HepG2 (cell line): Measurements from ENCODE around the gene SLC16A7. TPM values are rescaled to one million over a fixed set of nuclear protein-coding genes. Genes with fewer than 3 reads are reported as not detected.

Experiments used
- ATAC-seq: fragments of 200-7000 bp; cut with Tn5 transposase; 3 replicates; pipeline ENCODE4 v1.9.1; 2020; ENCODE audit warnings: mild to moderate bottlenecking, moderate library complexity
- BruUV-seq: library from RNA; stranded (reverse); fragments of 400-500 nt; replicated peaks from 2 replicates; lab custom pipeline; 2021; lab: Mats Ljungman, UMichigan
- CTCF ChIA-PET: fragments of 300-600 bp; formaldehyde crosslinking; extraction: SDS; loops from one replicate; lab custom pipeline; 2021; ENCODE audit warnings: low total read pairs, inconsistent platforms, low intra/inter-chr PET ratio; lab: Yijun Ruan, JAX
- POLR2A ChIA-PET: fragments of 350-600 bp; sonication (Branson Sonifier 250); formaldehyde crosslinking; loops from one replicate; lab custom pipeline; 2020; ENCODE audit warnings: antibody characterized with exemption, inconsistent platforms; lab: Yijun Ruan, JAX
- DNase-seq: peaks from one replicate; pipeline ENCODE4 v3.0.0-alpha.2; 2015; ENCODE audit warnings: low spot score
- FAIRE-seq: peaks from 3 replicates; lab custom pipeline; 2011; peaks lifted over from hg19 to GRCh38; lab: Jason Lieb, UNC
- H2AFZ ChIP-seq: one replicate; pipeline ENCODE4 v1.6.1; 2011; ENCODE audit warnings: low read length, inconsistent platforms
- H3K27ac ChIP-seq: fragments of 300-600 bp; 3 replicates; pipeline ENCODE4 v1.8.0; 2011; ENCODE audit warnings: mixed run types, mild to moderate bottlenecking, mixed read lengths, low read length, inconsistent platforms; ENCODE audit not compliant: insufficient read depth; ENCODE audit errors: extremely low read length
- H3K27me3 ChIP-seq, 2 experiments: fragments of 200-600 bp in 1 of 2; 2 replicates in 1 of 2; 3 replicates in 1 of 2; pipeline versions ENCODE4 v1.6.0 to v1.8.0; 2011; ENCODE audit warnings: low read length in 2 of 2, mild to moderate bottlenecking in 2 of 2, moderate library complexity in 2 of 2, inconsistent platforms in 1 of 2; ENCODE audit not compliant: insufficient read depth in 2 of 2, control insufficient read depth in 1 of 2
- H3K36me3 ChIP-seq, 2 experiments: fragments of 200-600 bp in 1 of 2; replicated peaks in 1 of 2; 2 replicates in 1 of 2; 3 replicates in 1 of 2; pipeline versions ENCODE4 v1.5.1 to v1.8.0; 2011; ENCODE audit warnings: low read length in 2 of 2, inconsistent platforms in 1 of 2; ENCODE audit not compliant: insufficient read depth in 2 of 2, control insufficient read depth in 1 of 2
- H3K4me1 ChIP-seq: 2 replicates; pipeline ENCODE4 v1.5.1; 2012; ENCODE audit warnings: low read length, inconsistent platforms; ENCODE audit not compliant: insufficient read depth
- H3K4me2 ChIP-seq: 2 replicates; pipeline ENCODE4 v1.6.0; 2011; ENCODE audit warnings: low read depth, low read length, inconsistent platforms
- H3K4me3 ChIP-seq, 3 experiments: fragments of 200-600 bp in 1 of 3; sonication (generic), shearing (Covaris generic) in 1 of 3; replicated peaks in 1 of 3; 2 replicates each; pipeline ENCODE4 v1.5.1; 2011 to 2016; ENCODE audit warnings: low read length in 3 of 3, inconsistent platforms in 2 of 3, low read depth in 2 of 3, mild to moderate bottlenecking in 2 of 3, control low read depth in 1 of 3, mixed read lengths in 1 of 3; ENCODE audit not compliant: insufficient read depth in 1 of 3
- H3K79me2 ChIP-seq: one replicate; pipeline ENCODE4 v1.6.1; 2011; ENCODE audit warnings: low read length, inconsistent platforms; ENCODE audit not compliant: insufficient read depth
- H3K9ac ChIP-seq: 2 replicates; pipeline ENCODE4 v1.6.0; 2011; ENCODE audit warnings: mild to moderate bottlenecking, low read depth, low read length, inconsistent platforms; ENCODE audit not compliant: insufficient read depth
- H3K9me3 ChIP-seq: 2 replicates; pipeline ENCODE4 v1.5.1; 2012; ENCODE audit warnings: mild to moderate bottlenecking, low read length
- H4K20me1 ChIP-seq: 2 replicates; pipeline ENCODE4 v1.6.0; 2011; ENCODE audit warnings: inconsistent platforms, mild to moderate bottlenecking, low read length, moderate library complexity; ENCODE audit not compliant: insufficient read depth
- ARID2 ChIP-seq: sonication (generic); formaldehyde crosslinking; IDR thresholded peaks from 2 replicates; pipeline ENCODE4 v1.8.1; 2022; ENCODE audit warnings: mild to moderate bottlenecking, missing genetic modification reagents, borderline replicate concordance
- GLI4 ChIP-seq: sonication (generic); formaldehyde crosslinking; IDR thresholded peaks from 2 replicates; pipeline ENCODE4 v1.5.1; 2020; ENCODE audit warnings: missing genetic modification reagents, mild to moderate bottlenecking, moderate library complexity, borderline replicate concordance
- HDAC2 ChIP-seq: sonication (generic); formaldehyde crosslinking; IDR thresholded peaks from 2 replicates; pipeline ENCODE4 v1.4.0; 2020; ENCODE audit warnings: missing genetic modification reagents
- RBFOX2 ChIP-seq: fragments of 200-400 bp; formaldehyde crosslinking; IDR thresholded peaks from 2 replicates; pipeline ENCODE4 v1.6.1; 2017; ENCODE audit warnings: low read depth, mild to moderate bottlenecking, low read length
- SOX6 ChIP-seq, 2 experiments: fragments of 450-650 bp in 1 of 2; sonication (generic) in 1 of 2; formaldehyde crosslinking in 1 of 2; IDR thresholded peaks; 2 replicates each; pipeline versions ENCODE4 v1.4.0 to v1.6.1; 2017 to 2020; ENCODE audit warnings: antibody characterized with exemption in 1 of 2, mild to moderate bottlenecking in 1 of 2, missing genetic modification reagents in 1 of 2
- TSC22D2 ChIP-seq: sonication (generic); formaldehyde crosslinking; IDR thresholded peaks from 2 replicates; pipeline ENCODE4 v1.5.1; 2020; ENCODE audit warnings: missing genetic modification reagents, mild to moderate bottlenecking, borderline replicate concordance
- ZFP62 ChIP-seq: sonication (generic); formaldehyde crosslinking; IDR thresholded peaks from 2 replicates; pipeline ENCODE4 v1.4.0; 2020; ENCODE audit warnings: missing genetic modification reagents
- in situ Hi-C: cut with HindIII; loops from 2 replicates; pipeline ENCODE4 v1.10.0; 2017; ENCODE audit warnings: low pct_unique_long_range_greater_than_20kb; ENCODE audit not compliant: extremely low pct_ligation_motif_present
- intact Hi-C: fragments of 100-400 bp; cut with micrococcal nuclease; formaldehyde crosslinking; loops from one replicate; pipeline ENCODE4 v1.10.0; 2022; ENCODE audit not compliant: unreplicated experiment
- polyA plus RNA-seq, 8 experiments: library from polyadenylated mRNA; depleted of rRNA in 3 of 8; stranded (reverse) in 7 of 8; unstranded in 1 of 8; fragments of >200 nt; fragmentation: Illumina TruSeq in 4 of 8; extraction: Trizol in 4 of 8; gene quantifications; 2 replicates each; pipeline versions ENCODE4 v1.2.1 to v1.2.3, GENCODE V29; 2011 to 2016; ENCODE audit warnings: low read depth in 4 of 8, missing spikeins in 1 of 8, mixed read lengths in 1 of 8; ENCODE audit not compliant: insufficient read depth in 1 of 8
- total RNA-seq, 5 experiments: library from RNA; depleted of rRNA; stranded (reverse); fragments of >200 nt; fragmentation: Illumina TruSeq; extraction: Trizol; gene quantifications; 2 replicates each; pipeline ENCODE4 v1.2.3, GENCODE V29; 2016; ENCODE audit warnings: low read depth in 1 of 5
- TF ChIP-seq, protein P1 (sequence below): sonication (generic); formaldehyde crosslinking; IDR thresholded peaks from 2 replicates; pipeline ENCODE4 v1.4.0; 2020; ENCODE audit warnings: missing genetic modification reagents
- TF ChIP-seq, protein P2 (sequence below): sonication (generic); formaldehyde crosslinking; IDR thresholded peaks from 2 replicates; pipeline ENCODE4 v1.8.0; 2022; ENCODE audit warnings: mild to moderate bottlenecking, missing genetic modification reagents, borderline replicate concordance
- TF ChIP-seq, protein P3 (sequence below): sonication (generic); formaldehyde crosslinking; IDR thresholded peaks from 2 replicates; pipeline ENCODE4 v1.5.0; 2020; ENCODE audit warnings: missing genetic modification reagents
- TF ChIP-seq, protein P4 (sequence below): sonication (generic); formaldehyde crosslinking; IDR thresholded peaks from 2 replicates; pipeline ENCODE4 v1.4.0; 2020; ENCODE audit warnings: mild to moderate bottlenecking, missing genetic modification reagents
- TF ChIP-seq, protein P5 (sequence below): IDR thresholded peaks from 2 replicates; pipeline ENCODE4 v1.6.1; 2016; ENCODE audit warnings: mild to moderate bottlenecking, missing biosample characterization, missing genetic modification reagents
- TF ChIP-seq, protein P6 (sequence below): IDR thresholded peaks from 2 replicates; pipeline ENCODE4 v1.6.1; 2016; ENCODE audit warnings: low read depth, missing genetic modification reagents, missing compliant biosample characterization

The SLC16A7 gene
- total and polyA plus RNA-seq, 2 of the 13 experiments (the other 11 are each of a cell fraction or from before 2014, with no cell fraction given) = 1.3 to 1.6 TPM

DNA sequence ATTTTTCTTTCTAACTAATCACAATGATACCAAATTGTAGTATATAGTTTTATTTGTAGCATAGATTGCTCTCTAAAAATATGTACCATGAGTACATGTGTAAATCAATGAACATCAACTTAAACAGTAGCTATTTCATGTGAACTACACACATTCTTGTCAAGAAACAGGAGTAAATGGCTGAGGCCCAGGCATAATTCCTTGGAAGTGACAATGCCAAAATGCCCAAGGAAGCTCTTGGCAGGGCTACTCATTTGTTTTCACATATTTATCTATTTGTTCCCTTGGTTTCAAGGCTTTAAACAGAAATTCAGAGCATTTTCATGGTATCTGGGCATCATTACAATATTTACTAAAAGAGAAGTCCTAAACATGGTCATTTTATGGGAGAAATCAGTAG lies 165.7 kb downstream of the SLC16A7 start:
- Histone ChIP-seq H3K36me3 (no peaks in the 10 kb centered on the region), H3K79me2 (no peaks in the 10 kb centered on the region), H3K9me3 (peaks cover 6% of the 10 kb centered on the region; the same call in 1 of the 2 replicates), H2AFZ (no peak overlapping the region), H3K4me1 (no peaks in the 10 kb centered on the region), H3K27me3 (no peaks in the 10 kb centered on the region), H4K20me1 (no peaks in the 10 kb centered on the region), H3K4me2 (no peak overlapping the region), H3K4me3 (no peak overlapping the region), H3K27ac (no peak overlapping the region), H3K9ac (no peak overlapping the region)
- BruUV-seq = no TSS peak
- CTCF ChIA-PET = no interaction called here
- in situ Hi-C loops = no loop called here
- POLR2A ChIA-PET = no interaction called here
- DNase-seq (no peak), FAIRE-seq (no peak), ATAC-seq (no peak)
- intact Hi-C loops = no loop called here
- no peak for TF ChIP-seq HDAC2 (CRISPR knock-in tag)
- TF ChIP-seq, protein P1, sequence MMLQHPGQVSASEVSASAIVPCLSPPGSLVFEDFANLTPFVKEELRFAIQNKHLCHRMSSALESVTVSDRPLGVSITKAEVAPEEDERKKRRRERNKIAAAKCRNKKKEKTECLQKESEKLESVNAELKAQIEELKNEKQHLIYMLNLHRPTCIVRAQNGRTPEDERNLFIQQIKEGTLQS (CRISPR knock-in tag) = no peak
- TF ChIP-seq ARID2 = no peak
- no peak for TF ChIP-seq TSC22D2 (CRISPR knock-in tag)
- TF ChIP-seq, protein P2, sequence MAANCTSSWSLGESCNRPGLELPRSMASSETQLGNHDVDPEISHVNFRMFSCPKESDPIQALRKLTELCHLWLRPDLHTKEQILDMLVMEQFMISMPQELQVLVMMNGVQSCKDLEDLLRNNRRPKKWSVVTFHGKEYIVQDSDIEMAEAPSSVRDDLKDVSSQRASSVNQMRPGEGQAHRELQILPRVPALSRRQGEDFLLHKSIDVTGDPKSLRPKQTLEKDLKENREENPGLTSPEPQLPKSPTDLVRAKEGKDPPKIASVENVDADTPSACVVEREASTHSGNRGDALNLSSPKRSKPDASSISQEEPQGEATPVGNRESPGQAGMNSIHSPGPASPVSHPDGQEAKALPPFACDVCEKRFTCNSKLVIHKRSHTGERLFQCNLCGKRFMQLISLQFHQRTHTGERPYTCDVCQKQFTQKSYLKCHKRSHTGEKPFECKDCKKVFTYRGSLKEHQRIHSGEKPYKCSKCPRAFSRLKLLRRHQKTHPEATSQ (CRISPR knock-in tag) = no peak
- TF ChIP-seq GLI4 = no peak
- TF ChIP-seq RBFOX2 = no peak
- TF ChIP-seq, protein P3, sequence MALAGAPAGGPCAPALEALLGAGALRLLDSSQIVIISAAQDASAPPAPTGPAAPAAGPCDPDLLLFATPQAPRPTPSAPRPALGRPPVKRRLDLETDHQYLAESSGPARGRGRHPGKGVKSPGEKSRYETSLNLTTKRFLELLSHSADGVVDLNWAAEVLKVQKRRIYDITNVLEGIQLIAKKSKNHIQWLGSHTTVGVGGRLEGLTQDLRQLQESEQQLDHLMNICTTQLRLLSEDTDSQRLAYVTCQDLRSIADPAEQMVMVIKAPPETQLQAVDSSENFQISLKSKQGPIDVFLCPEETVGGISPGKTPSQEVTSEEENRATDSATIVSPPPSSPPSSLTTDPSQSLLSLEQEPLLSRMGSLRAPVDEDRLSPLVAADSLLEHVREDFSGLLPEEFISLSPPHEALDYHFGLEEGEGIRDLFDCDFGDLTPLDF = no peak
- TF ChIP-seq, protein P4, sequence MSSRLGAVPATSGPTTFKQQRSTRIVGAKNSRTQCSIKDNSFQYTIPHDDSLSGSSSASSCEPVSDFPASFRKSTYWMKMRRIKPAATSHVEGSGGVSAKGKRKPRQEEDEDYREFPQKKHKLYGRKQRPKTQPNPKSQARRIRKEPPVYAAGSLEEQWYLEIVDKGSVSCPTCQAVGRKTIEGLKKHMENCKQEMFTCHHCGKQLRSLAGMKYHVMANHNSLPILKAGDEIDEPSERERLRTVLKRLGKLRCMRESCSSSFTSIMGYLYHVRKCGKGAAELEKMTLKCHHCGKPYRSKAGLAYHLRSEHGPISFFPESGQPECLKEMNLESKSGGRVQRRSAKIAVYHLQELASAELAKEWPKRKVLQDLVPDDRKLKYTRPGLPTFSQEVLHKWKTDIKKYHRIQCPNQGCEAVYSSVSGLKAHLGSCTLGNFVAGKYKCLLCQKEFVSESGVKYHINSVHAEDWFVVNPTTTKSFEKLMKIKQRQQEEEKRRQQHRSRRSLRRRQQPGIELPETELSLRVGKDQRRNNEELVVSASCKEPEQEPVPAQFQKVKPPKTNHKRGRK (CRISPR knock-in tag) = no peak
- TF ChIP-seq, protein P5, sequence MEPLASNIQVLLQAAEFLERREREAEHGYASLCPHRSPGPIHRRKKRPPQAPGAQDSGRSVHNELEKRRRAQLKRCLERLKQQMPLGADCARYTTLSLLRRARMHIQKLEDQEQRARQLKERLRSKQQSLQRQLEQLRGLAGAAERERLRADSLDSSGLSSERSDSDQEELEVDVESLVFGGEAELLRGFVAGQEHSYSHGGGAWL = no peak
- TF ChIP-seq, protein P6, sequence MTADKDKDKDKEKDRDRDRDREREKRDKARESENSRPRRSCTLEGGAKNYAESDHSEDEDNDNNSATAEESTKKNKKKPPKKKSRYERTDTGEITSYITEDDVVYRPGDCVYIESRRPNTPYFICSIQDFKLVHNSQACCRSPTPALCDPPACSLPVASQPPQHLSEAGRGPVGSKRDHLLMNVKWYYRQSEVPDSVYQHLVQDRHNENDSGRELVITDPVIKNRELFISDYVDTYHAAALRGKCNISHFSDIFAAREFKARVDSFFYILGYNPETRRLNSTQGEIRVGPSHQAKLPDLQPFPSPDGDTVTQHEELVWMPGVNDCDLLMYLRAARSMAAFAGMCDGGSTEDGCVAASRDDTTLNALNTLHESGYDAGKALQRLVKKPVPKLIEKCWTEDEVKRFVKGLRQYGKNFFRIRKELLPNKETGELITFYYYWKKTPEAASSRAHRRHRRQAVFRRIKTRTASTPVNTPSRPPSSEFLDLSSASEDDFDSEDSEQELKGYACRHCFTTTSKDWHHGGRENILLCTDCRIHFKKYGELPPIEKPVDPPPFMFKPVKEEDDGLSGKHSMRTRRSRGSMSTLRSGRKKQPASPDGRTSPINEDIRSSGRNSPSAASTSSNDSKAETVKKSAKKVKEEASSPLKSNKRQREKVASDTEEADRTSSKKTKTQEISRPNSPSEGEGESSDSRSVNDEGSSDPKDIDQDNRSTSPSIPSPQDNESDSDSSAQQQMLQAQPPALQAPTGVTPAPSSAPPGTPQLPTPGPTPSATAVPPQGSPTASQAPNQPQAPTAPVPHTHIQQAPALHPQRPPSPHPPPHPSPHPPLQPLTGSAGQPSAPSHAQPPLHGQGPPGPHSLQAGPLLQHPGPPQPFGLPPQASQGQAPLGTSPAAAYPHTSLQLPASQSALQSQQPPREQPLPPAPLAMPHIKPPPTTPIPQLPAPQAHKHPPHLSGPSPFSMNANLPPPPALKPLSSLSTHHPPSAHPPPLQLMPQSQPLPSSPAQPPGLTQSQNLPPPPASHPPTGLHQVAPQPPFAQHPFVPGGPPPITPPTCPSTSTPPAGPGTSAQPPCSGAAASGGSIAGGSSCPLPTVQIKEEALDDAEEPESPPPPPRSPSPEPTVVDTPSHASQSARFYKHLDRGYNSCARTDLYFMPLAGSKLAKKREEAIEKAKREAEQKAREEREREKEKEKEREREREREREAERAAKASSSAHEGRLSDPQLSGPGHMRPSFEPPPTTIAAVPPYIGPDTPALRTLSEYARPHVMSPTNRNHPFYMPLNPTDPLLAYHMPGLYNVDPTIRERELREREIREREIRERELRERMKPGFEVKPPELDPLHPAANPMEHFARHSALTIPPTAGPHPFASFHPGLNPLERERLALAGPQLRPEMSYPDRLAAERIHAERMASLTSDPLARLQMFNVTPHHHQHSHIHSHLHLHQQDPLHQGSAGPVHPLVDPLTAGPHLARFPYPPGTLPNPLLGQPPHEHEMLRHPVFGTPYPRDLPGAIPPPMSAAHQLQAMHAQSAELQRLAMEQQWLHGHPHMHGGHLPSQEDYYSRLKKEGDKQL (CRISPR knock-in tag) = no peak
- TF ChIP-seq SOX6 (IDR thresholded peaks at IDR 0.05) = no peak
- TF ChIP-seq SOX6 (CRISPR knock-in tag; IDR thresholded peaks at IDR 0.05) = no peak
- no peak for TF ChIP-seq ZFP62
